GM19468 (cell line): ENCODE results near the gene RGN.
"Not testable (repeated sequence)": the region's sequence is repeated elsewhere in the genome, so short reads cannot be mapped to it uniquely, and the experiment has no call there.

Source experiments
- ATAC-seq: cut with Tn5 transposase; IDR thresholded peaks from one replicate; pipeline ENCODE4 v1.9.1; 2021; ENCODE audit warnings: mild to moderate bottlenecking, moderate library complexity, moderate number of reproducible peaks; ENCODE audit not compliant: unreplicated experiment; ENCODE audit errors: extremely low read depth

Gene RGN

GRCh38 chrX:47078129-47079043, at the start of gene RGN:
Gene RGN (plus strand): TSS chrX:47078443. CDS start chrX:47081145, 2,702 bp downstream.
- no peak for ATAC-seq

GRCh38 chrX:47030339-47030738, 47.9 kb upstream of the RGN start:
- no peak for ATAC-seq

GRCh38 chrX:47047989-47048388, 30.3 kb upstream of the RGN start:
- no peak for ATAC-seq

GRCh38 chrX:47059142-47059874, 18.9 kb upstream of the RGN start:
- no peak for ATAC-seq

GRCh38 chrX:47060708-47061107, 17.5 kb upstream of the RGN start:
- ATAC-seq, result no peak

- ATAC-seq, result no peak
These were observed 16.9 kb upstream of the RGN start for GRCh38 chrX:47061238-47061919.

GRCh38 chrX:47063179-47063578, 15.1 kb upstream of the RGN start:
- no peak for ATAC-seq

- ATAC-seq, result no peak
These were observed 10.0 kb upstream of the RGN start for GRCh38 chrX:47068214-47068613.

GRCh38 chrX:47068720-47069119, 9.5 kb upstream of the RGN start:
- ATAC-seq, result no peak

GRCh38 chrX:47080215-47080914, 2.1 kb downstream of the RGN start:
- ATAC-seq, result no peak

GRCh38 chrX:47080915-47081236, 2.6 kb downstream of the RGN start:
- no peak for ATAC-seq

- no peak for ATAC-seq
These were observed 13.0 kb downstream of the RGN start for GRCh38 chrX:47091149-47091775.

- ATAC-seq, result no peak
These were observed 15.0 kb downstream of the RGN start for GRCh38 chrX:47093248-47093647.

- ATAC-seq, result no peak
These were observed 15.6 kb downstream of the RGN start for GRCh38 chrX:47093860-47094259.

- ATAC-seq, result no peak
These were observed 18.8 kb downstream of the RGN start for GRCh38 chrX:47097018-47097417.

- no peak for ATAC-seq
These were observed 20.3 kb downstream of the RGN start for GRCh38 chrX:47098338-47099094.

GRCh38 chrX:47101206-47101605, 23.0 kb downstream of the RGN start:
- ATAC-seq, result no peak

GRCh38 chrX:47110936-47111615, 32.8 kb downstream of the RGN start:
- ATAC-seq, result not testable (repeated sequence)
